Transverse colon (tissue), 4 donors: ENCODE data around the gene OLFML1. TPM values are rescaled to one million over a fixed set of nuclear protein-coding genes. Genes with fewer than 3 reads are reported as not detected.
A peak's percentile ranks its signal among the peaks of the same experiment; 100 is the strongest.

Experiments used
- DNase-seq: peaks from one replicate; pipeline ENCODE4 v3.0.0-alpha.2; 2019
- H3K27ac ChIP-seq, 4 donors: fragments of 200-600 bp; sonication (generic); 2 replicates each; pipeline ENCODE4 v1.5.1; 2016 to 2018; ENCODE audit warnings: inconsistent platforms in 4 of 4
- H3K27me3 ChIP-seq: fragments of 200-600 bp; sonication (generic); 2 replicates; pipeline ENCODE4 v1.5.1; 2017; ENCODE audit warnings: inconsistent platforms
- H3K36me3 ChIP-seq, 4 donors: fragments of 200-600 bp; sonication (generic); 2 replicates each; pipeline ENCODE4 v1.5.1; 2017 to 2019; ENCODE audit warnings: inconsistent platforms in 4 of 4
- H3K4me1 ChIP-seq, 4 donors: fragments of 200-600 bp; sonication (generic); 2 replicates each; pipeline ENCODE4 v1.5.1; 2017 to 2020; ENCODE audit warnings: inconsistent platforms in 4 of 4
- H3K4me3 ChIP-seq, 4 donors: fragments of 200-600 bp; sonication (generic); 1 replicate in 1 of 4; 2 replicates in 3 of 4; pipeline versions ENCODE4 v1.5.1 to v1.6.1; 2017 to 2019; ENCODE audit warnings: inconsistent platforms in 4 of 4
- H3K9me3 ChIP-seq, 2 donors: fragments of 200-600 bp; sonication (generic); 2 replicates each; pipeline ENCODE4 v1.5.1; 2017 to 2019; ENCODE audit warnings: inconsistent platforms in 2 of 2
- CTCF ChIP-seq, 5 experiments: fragments of 200-600 bp in 3 of 5; fragments of 450-650 bp in 2 of 5; sonication (generic) in 3 of 5; IDR thresholded peaks; 1 replicate in 2 of 5; 2 replicates in 3 of 5; pipeline ENCODE4 v1.5.1; 2016 to 2017; ENCODE audit warnings: antibody characterized with exemption in 5 of 5, inconsistent platforms in 3 of 5, mild to moderate bottlenecking in 2 of 5, moderate library complexity in 1 of 5
- EP300 ChIP-seq: sonication (generic); formaldehyde crosslinking; IDR thresholded peaks from one replicate; pipeline ENCODE4 v1.6.1; 2017; ENCODE audit warnings: antibody characterized with exemption, low read depth
- POLR2A ChIP-seq: fragments of 450-650 bp; IDR thresholded peaks from one replicate; pipeline ENCODE4 v1.6.1; 2016; ENCODE audit warnings: antibody characterized with exemption, mild to moderate bottlenecking, moderate library complexity
- POLR2AphosphoS5 ChIP-seq, 3 donors: sonication (generic); formaldehyde crosslinking; IDR thresholded peaks; one replicate each; pipeline ENCODE4 v1.6.1; 2016; ENCODE audit warnings: antibody characterized with exemption in 3 of 3
- WGBS, 2 donors: methylation state at CpG; one replicate each; pipeline ENCODE4 v1.1.5; 2018; ENCODE audit warnings: low coverage in 1 of 2; 5-methylcytosine and 5-hydroxymethylcytosine counted together
- in situ Hi-C, 4 donors: fragments of 200-750 bp; cut with MboI; loops; one replicate each; pipeline versions ENCODE4 v1.15.0 to v1.15.1; 2017; ENCODE audit warnings: low sequenced_read_pairs in 3 of 4, low pct_ligation_motif_present in 1 of 4, low pct_unique_long_range_greater_than_20kb in 1 of 4
- intact Hi-C: fragments of 100-400 bp; cut with DNase I; formaldehyde crosslinking; loops from one replicate; pipeline ENCODE4 v1.15.1; 2023; ENCODE audit warnings: low total_unique reads
- total RNA-seq, 4 donors: library from RNA; depleted of rRNA; stranded (reverse); fragments of >200 nt; gene quantifications; one replicate each; pipeline ENCODE4 v1.1.0, GENCODE V29; 2016

The OLFML1 gene
- total RNA-seq, 4 donors from 2014 or later: 0.20 to 4.8 (median 2.6) TPM; not detected in 1

- Histone ChIP-seq H3K27ac (no peak overlapping the region), H3K27me3 (no peaks in the 10 kb centered on the region), H3K4me1 (no peaks in the 10 kb centered on the region), H3K9me3 (no peaks in the 10 kb centered on the region), H3K4me3 (no peak overlapping the region), H3K36me3 (no peaks in the 10 kb centered on the region)
- intact Hi-C loops (no loop called here), in situ Hi-C loops (loop anchor here in 1 of 4 donors (10.0 to 25.0 kb wide), 2 partner anchors 93 to 361 kb away; partner anchors contain the start of gene RBMXL2)
- DNase-seq: no peak
- WGBS, 2 donors: 95% methylated on average over 12 of the region's 12 CpGs; no CpG with 5 or more reads in 1 of the 2 donors
- TF ChIP-seq POLR2AphosphoS5 (IDR thresholded peaks at IDR 0.05) (no peak), CTCF (IDR thresholded peaks at IDR 0.05) (no peak), EP300 (no peak), POLR2A (no peak)
Observed at GRCh38 chr11:7448201-7448600, 37.1 kb upstream of the OLFML1 start.

DNA sequence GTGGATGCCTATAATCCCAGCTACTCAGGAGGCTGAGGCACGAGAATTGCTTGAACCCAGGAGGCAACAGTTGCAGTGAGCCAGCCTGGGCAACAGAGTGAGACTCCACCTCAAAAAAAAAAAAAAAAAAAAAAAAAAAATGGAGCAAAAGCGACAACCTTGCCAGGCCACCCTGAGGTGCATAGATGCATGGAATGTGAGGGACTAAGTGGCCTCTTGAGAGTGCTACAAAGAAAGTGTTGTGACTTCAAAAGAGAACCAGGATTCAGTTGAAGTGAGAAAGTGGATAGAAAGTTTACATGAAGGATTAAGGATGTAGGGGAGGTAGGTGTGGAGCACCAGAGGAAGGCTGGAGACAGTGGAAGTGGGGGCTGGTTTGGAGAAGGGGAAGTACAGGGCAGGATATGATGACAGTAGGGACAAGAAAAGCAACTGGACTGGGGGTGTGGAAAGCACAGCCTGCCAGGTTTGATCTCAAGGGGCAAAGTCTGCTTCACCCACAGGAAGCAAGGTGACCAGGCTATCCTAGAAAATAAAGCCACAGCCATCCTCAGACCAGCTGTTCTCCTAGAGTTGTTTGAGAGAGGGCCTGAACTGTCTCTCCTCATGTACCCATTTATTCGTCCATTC is 36.0 kb upstream of the OLFML1 start:
- Histone ChIP-seq H3K27ac (no peak overlapping the region), H3K9me3 (no peaks in the 10 kb centered on the region), H3K36me3 (no peaks in the 10 kb centered on the region), H3K4me3 (no peak overlapping the region), H3K4me1 (no peaks in the 10 kb centered on the region), H3K27me3 (no peaks in the 10 kb centered on the region)
- no peak for TF ChIP-seq EP300
- TF ChIP-seq POLR2A: no peak
- no peak for TF ChIP-seq CTCF (IDR thresholded peaks at IDR 0.05)
- TF ChIP-seq POLR2AphosphoS5 (IDR thresholded peaks at IDR 0.05): no peak
- 71 to 81% methylated on average over 1 to 3 of the region's 3 CpGs for WGBS, 2 donors
- intact Hi-C loops (no loop called here), in situ Hi-C loops (loop anchor here in 1 of 4 donors (10.0 to 25.0 kb wide), 2 partner anchors 95 to 362 kb away; partner anchors contain the start of gene RBMXL2)
- peak; percentile 13 for DNase-seq

DNA sequence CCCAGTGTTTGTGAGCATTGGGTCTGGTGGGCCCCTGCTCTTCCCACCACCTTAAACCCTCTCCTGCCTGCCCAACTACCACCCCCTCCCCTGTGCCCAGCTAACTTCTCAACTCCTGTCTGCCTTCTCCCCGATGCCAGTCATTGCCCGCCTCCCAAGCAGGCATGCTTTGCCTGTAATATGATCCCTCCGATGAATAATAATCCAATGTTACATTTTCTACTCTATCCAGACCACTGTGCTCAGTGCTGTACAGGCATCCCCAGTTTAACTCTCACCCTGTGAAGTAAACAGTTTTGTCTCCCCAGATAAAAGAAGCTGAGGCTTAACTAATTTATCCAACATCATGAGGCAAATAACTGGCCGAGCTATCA is 35.5 kb upstream of the OLFML1 start:
- no peaks in the 10 kb centered on the region for H3K4me1 ChIP-seq
- 60 to 76% methylated on average over 1 to 4 of the region's 4 CpGs for whole genome bisulfite sequencing, 2 donors
- TF ChIP-seq CTCF (IDR thresholded peaks at IDR 0.05): no peak
- no peak for TF ChIP-seq POLR2A
- DNase-seq: no peak
- H3K36me3 ChIP-seq: no peaks in the 10 kb centered on the region
- intact Hi-C loops: no loop called here
- no peaks in the 10 kb centered on the region for H3K9me3 ChIP-seq
- no peak overlapping the region for H3K27ac ChIP-seq
- in situ Hi-C loops: loop anchor here in 1 of 4 donors (10.0 to 25.0 kb wide), 2 partner anchors 95 to 363 kb away; partner anchors contain the start of gene RBMXL2
- no peaks in the 10 kb centered on the region for H3K27me3 ChIP-seq
- no peak overlapping the region for H3K4me3 ChIP-seq

DNA sequence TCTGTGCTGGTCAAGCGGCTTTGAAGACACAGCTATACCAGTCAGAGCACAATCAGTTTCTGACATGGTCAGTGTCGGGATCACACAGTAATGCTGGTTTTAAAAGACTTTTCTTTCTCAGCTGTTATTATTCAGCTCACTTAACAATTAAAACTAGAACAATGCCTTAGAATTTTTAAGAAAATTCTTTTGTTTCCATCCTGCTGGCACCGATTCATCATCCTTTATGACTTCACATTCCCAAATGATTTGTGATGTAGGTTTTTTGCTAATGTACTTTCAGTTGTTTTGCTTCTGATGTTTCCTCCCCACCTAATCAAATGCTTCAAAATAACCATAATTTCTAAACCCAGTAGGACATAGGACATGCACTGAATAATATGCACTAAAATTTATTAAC is 34.5 kb upstream of the OLFML1 start:
- in situ Hi-C loops: no loop called here
- DNase-seq: no peak
- H3K4me1 ChIP-seq: no peaks in the 10 kb centered on the region
- no peak overlapping the region for H3K27ac ChIP-seq
- no peaks in the 10 kb centered on the region for H3K9me3 ChIP-seq
- intact Hi-C loops: no loop called here
- H3K4me3 ChIP-seq: no peak overlapping the region
- H3K36me3 ChIP-seq: no peaks in the 10 kb centered on the region
- no peak for TF ChIP-seq CTCF (IDR thresholded peaks at IDR 0.05)
- no peak for TF ChIP-seq EP300
- TF ChIP-seq POLR2AphosphoS5 (IDR thresholded peaks at IDR 0.05): no peak
- TF ChIP-seq POLR2A: no peak
- no peaks in the 10 kb centered on the region for H3K27me3 ChIP-seq
- 81 to 85% methylated on average over 3 of the region's 3 CpGs for WGBS, 2 donors
